ENCODE measurements around the gene MAP3K9. TPM values are rescaled to one million over a fixed set of nuclear protein-coding genes. Genes with fewer than 3 reads are reported as not detected.
"Not testable (repeated sequence)": the region's sequence is repeated elsewhere in the genome, so short reads cannot be mapped to it uniquely, and the experiment has no call there.

MAP3K9 gene
- total RNA-seq (1 to 10 TPM; 4.0 to 4.7 TPM), polyA plus RNA-seq (1.9 TPM)

- no peaks in the 10 kb centered on the region for H3K36me3 ChIP-seq (ENCODE audit: insufficient read depth, low read length)
- H3K27me3 Mint-ChIP-seq: no peaks in the 10 kb centered on the region
- H3K9me3 ChIP-seq (ENCODE audit: low read length): no peaks in the 10 kb centered on the region
- peak within 1 kb of the TSS in 6 of 7 donors; percentile 64 to 92 (median 84) for H3K4me3 Mint-ChIP-seq
- no peaks in the 10 kb centered on the region for H3K9me3 Mint-ChIP-seq
- ChIA-PET POLR2A (interaction anchor here (0.5 to 1.8 kb wide), 9 partner anchors 8 to 187 kb away, joined by 3 to 11 read pairs (median 5); partner anchors contain the start of gene TTC9), CTCF (interaction anchor here (0.9 to 4.2 kb wide), 9 partner anchors 9 to 168 kb away, joined by 3 to 30 read pairs (median 7); partner anchors contain the start of gene PCNX1)
- H3K36me3 Mint-ChIP-seq: no peaks in the 10 kb centered on the region
- peak within 1 kb of the TSS; percentile 56 for H3K4me3 ChIP-seq (ENCODE audit: low read length)
- H3K4me1 ChIP-seq (ENCODE audit: insufficient read depth, low read length): peaks cover 13% of the 10 kb centered on the region
- peak within 1 kb of the TSS; percentile 3 for H3K27ac ChIP-seq (ENCODE audit: low read depth, low read length)
- DNase-seq: peak; percentile 84 to 91 (median 89)
- H3K4me1 Mint-ChIP-seq: peaks cover 11 to 14% (median 14%) of the 10 kb centered on the region in 3 donors
- H3K27me3 ChIP-seq (ENCODE audit: insufficient read depth, low read length, poor library complexity, severe bottlenecking): no peaks in the 10 kb centered on the region
- H3K27ac Mint-ChIP-seq: peak within 1 kb of the TSS; percentile 48 to 94 (median 86)
Observed at GRCh38 chr14:70809225-70810219, at the start of gene MAP3K9. TSS of gene MAP3K9 (minus strand) at chr14:70809513. CDS start at chr14:70809171, 342 bp downstream.

GRCh38 chr14:70858641-70859040 lies 49.3 kb upstream of the MAP3K9 start:
- H3K27ac Mint-ChIP-seq: no peak overlapping the region
- no peak overlapping the region for H3K4me3 ChIP-seq (ENCODE audit: low read length)
- H3K9me3 Mint-ChIP-seq: no peaks in the 10 kb centered on the region
- no peaks in the 10 kb centered on the region for H3K9me3 ChIP-seq (ENCODE audit: low read length)
- no peak overlapping the region for H3K4me3 Mint-ChIP-seq
- H3K36me3 Mint-ChIP-seq: peaks cover 0 to 3% (median 0%) of the 10 kb centered on the region in 3 donors
- CTCF ChIA-PET: no interaction called here
- no peak overlapping the region for H3K27ac ChIP-seq (ENCODE audit: low read depth, low read length)
- H3K27me3 ChIP-seq (ENCODE audit: insufficient read depth, low read length, poor library complexity, severe bottlenecking): no peaks in the 10 kb centered on the region
- peaks cover 2 to 7% (median 5%) of the 10 kb centered on the region in 3 donors for H3K4me1 Mint-ChIP-seq
- peaks cover 0 to 1% of the 10 kb centered on the region in 2 donors for H3K27me3 Mint-ChIP-seq
- no peaks in the 10 kb centered on the region for H3K36me3 ChIP-seq (ENCODE audit: insufficient read depth, low read length)
- POLR2A ChIA-PET: no interaction called here
- DNase-seq: no peak
- no peaks in the 10 kb centered on the region for H3K4me1 ChIP-seq (ENCODE audit: insufficient read depth, low read length)

DNA sequence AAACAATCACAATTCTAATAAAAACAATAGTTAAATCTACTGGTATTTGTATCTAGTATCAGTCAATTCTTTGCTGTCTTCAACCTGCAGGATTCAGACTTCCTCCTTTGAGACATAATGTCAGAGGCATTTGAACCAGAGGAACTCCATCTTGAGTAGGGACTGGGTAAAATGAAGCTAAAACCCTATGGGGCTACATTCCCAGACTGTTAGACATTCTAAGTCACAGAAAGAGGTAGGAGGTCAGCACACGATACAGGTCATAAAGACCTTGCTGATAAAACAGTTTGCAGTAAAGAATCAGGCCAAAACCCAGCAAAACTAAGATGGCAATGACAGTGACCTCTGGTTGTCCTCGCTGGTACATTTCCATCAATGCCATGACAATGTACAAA lies 48.2 kb upstream of the MAP3K9 start:
- CTCF ChIA-PET: no interaction called here
- H3K4me1 ChIP-seq (ENCODE audit: insufficient read depth, low read length): no peaks in the 10 kb centered on the region

GRCh38 chr14:70856851-70857495 lies 47.7 kb upstream of the MAP3K9 start:
- no peak overlapping the region for H3K27ac ChIP-seq (ENCODE audit: low read depth, low read length)

More for the DNA sequence above, 48.2 kb upstream of the MAP3K9 start:
- H3K9me3 ChIP-seq (ENCODE audit: low read length): no peaks in the 10 kb centered on the region
- no peak overlapping the region for H3K27ac Mint-ChIP-seq
- H3K9me3 Mint-ChIP-seq: no peaks in the 10 kb centered on the region
- no peaks in the 10 kb centered on the region for H3K36me3 ChIP-seq (ENCODE audit: insufficient read depth, low read length)
- peaks cover 0 to 1% of the 10 kb centered on the region in 2 donors for H3K27me3 Mint-ChIP-seq
- no peak overlapping the region for H3K4me3 ChIP-seq (ENCODE audit: low read length)
- no peak overlapping the region for H3K27ac ChIP-seq (ENCODE audit: low read depth, low read length)
- POLR2A ChIA-PET: no interaction called here
- peaks cover 2 to 7% (median 5%) of the 10 kb centered on the region in 3 donors for H3K4me1 Mint-ChIP-seq
- no peak overlapping the region for H3K4me3 Mint-ChIP-seq
- H3K36me3 Mint-ChIP-seq: no peaks in the 10 kb centered on the region
- no peaks in the 10 kb centered on the region for H3K27me3 ChIP-seq (ENCODE audit: insufficient read depth, low read length, poor library complexity, severe bottlenecking)
- DNase-seq: no peak

GRCh38 chr14:70855486-70855885 lies 46.2 kb upstream of the MAP3K9 start:
- no peaks in the 10 kb centered on the region for H3K9me3 Mint-ChIP-seq
- no peak for DNase-seq
- H3K27me3 ChIP-seq (ENCODE audit: insufficient read depth, low read length, poor library complexity, severe bottlenecking): no peaks in the 10 kb centered on the region
- no peaks in the 10 kb centered on the region for H3K36me3 Mint-ChIP-seq
- CTCF ChIA-PET: no interaction called here
- no peak overlapping the region for H3K27ac Mint-ChIP-seq
- H3K4me3 Mint-ChIP-seq: no peak overlapping the region
- H3K9me3 ChIP-seq (ENCODE audit: low read length): no peaks in the 10 kb centered on the region
- no peak overlapping the region for H3K4me3 ChIP-seq (ENCODE audit: low read length)
- no peaks in the 10 kb centered on the region for H3K4me1 ChIP-seq (ENCODE audit: insufficient read depth, low read length)
- H3K4me1 Mint-ChIP-seq: peaks cover 2 to 7% (median 5%) of the 10 kb centered on the region in 3 donors
- POLR2A ChIA-PET: interaction anchor here (0.5 kb wide), 1 partner anchor 15 kb away, joined by 3 read pairs; no protein-coding TSS in a partner anchor
- no peaks in the 10 kb centered on the region for H3K36me3 ChIP-seq (ENCODE audit: insufficient read depth, low read length)
- H3K27me3 Mint-ChIP-seq: no peaks in the 10 kb centered on the region
- no peak overlapping the region for H3K27ac ChIP-seq (ENCODE audit: low read depth, low read length)

More at GRCh38 chr14:70856851-70857495, 47.7 kb upstream of the MAP3K9 start:
- Mint-ChIP-seq H3K9me3 (no peaks in the 10 kb centered on the region), H3K27me3 (peaks cover 0 to 1% of the 10 kb centered on the region in 2 donors), H3K36me3 (no peaks in the 10 kb centered on the region), H3K27ac (no peak overlapping the region), H3K4me3 (no peak overlapping the region), H3K4me1 (peaks cover 2 to 7% (median 5%) of the 10 kb centered on the region in 3 donors)
- Histone ChIP-seq H3K36me3 (ENCODE audit: insufficient read depth, low read length) (no peaks in the 10 kb centered on the region), H3K27me3 (ENCODE audit: insufficient read depth, low read length, poor library complexity, severe bottlenecking) (no peaks in the 10 kb centered on the region), H3K4me3 (ENCODE audit: low read length) (no peak overlapping the region), H3K4me1 (ENCODE audit: insufficient read depth, low read length) (no peaks in the 10 kb centered on the region), H3K9me3 (ENCODE audit: low read length) (no peaks in the 10 kb centered on the region)
- POLR2A ChIA-PET: no interaction called here
- DNase-seq: no peak
- CTCF ChIA-PET: no interaction called here

GRCh38 chr14:70853658-70854057 lies 44.3 kb upstream of the MAP3K9 start:
- H3K4me1 ChIP-seq (ENCODE audit: insufficient read depth, low read length); H3K9me3 ChIP-seq (ENCODE audit: low read length); H3K4me3 Mint-ChIP-seq; H3K27ac ChIP-seq (ENCODE audit: low read depth, low read length); H3K36me3 ChIP-seq (ENCODE audit: insufficient read depth, low read length); H3K27me3 Mint-ChIP-seq; H3K4me3 ChIP-seq (ENCODE audit: low read length); H3K4me1 Mint-ChIP-seq; H3K9me3 Mint-ChIP-seq; H3K27ac Mint-ChIP-seq; H3K27me3 ChIP-seq (ENCODE audit: insufficient read depth, low read length, poor library complexity, severe bottlenecking); H3K36me3 Mint-ChIP-seq; DNase-seq; POLR2A ChIA-PET: not testable (repeated sequence)
- CTCF ChIA-PET: interaction anchor here (0.7 kb wide), 1 partner anchor 9 kb away, joined by 3 read pairs; no protein-coding TSS in a partner anchor

DNA sequence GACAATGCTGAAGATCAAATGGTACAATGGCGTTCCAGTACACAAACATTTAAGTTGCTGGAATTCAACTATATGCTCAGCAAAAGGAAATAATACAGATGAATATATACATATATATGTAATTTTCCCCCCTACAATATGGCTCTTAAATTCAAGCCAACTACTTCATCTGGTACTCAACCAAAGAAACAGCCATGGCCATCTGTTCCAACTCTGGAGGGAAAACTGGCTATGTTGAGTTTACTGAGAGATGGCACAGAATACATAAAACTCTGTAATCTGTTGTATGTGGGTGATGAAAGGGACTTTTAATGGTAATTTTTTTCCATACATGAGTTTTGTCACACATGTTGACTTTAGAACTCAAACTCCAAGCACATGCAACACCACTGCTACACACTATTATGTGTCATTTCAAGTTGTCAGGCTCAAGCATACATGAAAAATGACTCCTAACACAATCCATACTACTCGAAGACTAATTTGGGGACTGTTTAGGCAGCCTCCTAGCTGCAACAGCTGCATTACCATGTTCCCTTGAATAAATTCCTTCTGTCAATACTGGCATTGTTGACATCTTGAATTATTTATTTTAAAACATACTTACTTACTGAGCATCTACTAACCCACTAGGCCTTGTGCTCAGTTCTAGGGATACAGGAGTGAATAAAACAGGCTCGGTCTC lies 38.2 kb upstream of the MAP3K9 start:
- H3K9me3 ChIP-seq (ENCODE audit: low read length): no peaks in the 10 kb centered on the region
- Mint-ChIP-seq H3K4me1 (no peaks in the 10 kb centered on the region), H3K4me3 (no peak overlapping the region), H3K27me3 (peaks cover 0 to 8% of the 10 kb centered on the region in 2 donors), H3K27ac (no peak overlapping the region), H3K9me3 (no peaks in the 10 kb centered on the region), H3K36me3 (no peaks in the 10 kb centered on the region)
- no peaks in the 10 kb centered on the region for H3K36me3 ChIP-seq (ENCODE audit: insufficient read depth, low read length)
- H3K27me3 ChIP-seq (ENCODE audit: insufficient read depth, low read length, poor library complexity, severe bottlenecking): no peaks in the 10 kb centered on the region
- ChIA-PET CTCF (no interaction called here), POLR2A (no interaction called here)
- no peaks in the 10 kb centered on the region for H3K4me1 ChIP-seq (ENCODE audit: insufficient read depth, low read length)
- no peak for DNase-seq
- no peak overlapping the region for H3K27ac ChIP-seq (ENCODE audit: low read depth, low read length)
- H3K4me3 ChIP-seq (ENCODE audit: low read length): no peak overlapping the region
